ENCODE measurements around the gene SCAND1.
A peak's percentile ranks its signal among the peaks of the same experiment; 100 is the strongest.
"Not testable (repeated sequence)": the region's sequence is repeated elsewhere in the genome, so short reads cannot be mapped to it uniquely, and the experiment has no call there.

Gene SCAND1

GRCh38 chr20:35959291-35959690, 5.0 kb upstream of the SCAND1 start:
- DNase-seq (ENCODE audit: low spot score), result not testable (repeated sequence)

GRCh38 chr20:35956616-35957015, 2.3 kb upstream of the SCAND1 start:
- no peak for DNase-seq (ENCODE audit: low spot score)

DNA sequence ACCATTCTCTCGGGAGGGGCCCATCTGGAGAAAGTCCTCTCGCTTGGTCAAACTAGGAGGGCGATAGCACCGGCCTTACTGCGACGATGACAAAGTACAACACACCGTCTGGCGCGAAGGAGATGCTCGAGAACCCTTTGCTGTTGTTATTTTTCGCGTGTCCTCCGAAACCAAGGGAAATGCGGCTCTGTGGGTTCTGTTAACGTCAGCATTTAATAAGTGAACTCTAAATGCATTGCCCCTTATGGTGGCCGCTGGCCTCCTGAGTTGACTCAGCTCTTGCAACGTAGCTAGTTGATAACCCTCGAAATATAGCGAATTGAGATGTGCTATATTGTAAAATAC, 577 bp upstream of the SCAND1 start:
- peak; percentile 55 for DNase-seq (ENCODE audit: low spot score)

DNA sequence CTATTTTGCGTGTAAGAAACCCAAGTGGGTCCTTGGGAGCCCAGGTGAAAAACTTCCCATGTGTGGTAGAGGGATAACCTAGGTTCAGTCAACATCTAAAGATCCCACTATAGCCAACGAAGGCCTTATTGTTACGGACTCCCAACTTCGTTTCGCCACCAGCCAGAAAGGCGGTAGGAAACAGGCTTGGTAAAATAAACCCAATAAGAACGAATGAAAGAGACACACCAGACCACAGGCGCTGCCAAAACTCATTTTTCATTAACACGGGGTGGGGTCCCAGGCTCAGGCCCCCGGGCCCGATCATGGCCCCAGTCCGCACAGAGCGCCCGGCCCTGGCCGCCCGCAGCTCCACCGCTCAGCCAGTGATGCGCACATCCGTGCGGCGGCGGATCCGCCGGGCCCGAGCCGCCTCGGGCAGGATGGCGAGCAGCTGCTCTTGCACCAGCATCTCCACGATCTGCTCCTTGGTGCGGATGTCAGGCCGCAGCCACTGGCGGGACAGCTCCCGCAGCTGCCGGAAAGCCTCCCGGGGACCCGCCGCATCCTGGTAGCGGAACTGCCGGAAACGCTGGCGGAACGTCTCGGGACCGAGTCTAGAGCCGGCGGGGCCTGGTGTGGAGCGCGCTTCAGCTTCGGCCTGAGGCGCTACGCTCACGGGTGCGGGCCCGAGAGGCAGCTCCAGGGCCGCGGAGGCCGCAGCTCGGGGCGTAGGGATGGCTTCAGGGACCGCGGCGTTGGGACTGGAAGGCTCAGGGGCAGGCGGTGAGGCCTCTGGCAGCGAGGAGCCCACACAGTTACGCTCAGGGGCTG, 709 bp downstream of the SCAND1 start:
- DNase-seq (ENCODE audit: low spot score), result peak; percentile 63

- peak; percentile 38 for DNase-seq (ENCODE audit: low spot score)
Observed at GRCh38 chr20:35952480-35953386, 1.6 kb downstream of the SCAND1 start.

GRCh38 chr20:35952080-35952479, 2.2 kb downstream of the SCAND1 start:
- not testable (repeated sequence) for DNase-seq (ENCODE audit: low spot score)

GRCh38 chr20:35950093-35950492, 4.2 kb downstream of the SCAND1 start:
- no peak for DNase-seq (ENCODE audit: low spot score)

DNA sequence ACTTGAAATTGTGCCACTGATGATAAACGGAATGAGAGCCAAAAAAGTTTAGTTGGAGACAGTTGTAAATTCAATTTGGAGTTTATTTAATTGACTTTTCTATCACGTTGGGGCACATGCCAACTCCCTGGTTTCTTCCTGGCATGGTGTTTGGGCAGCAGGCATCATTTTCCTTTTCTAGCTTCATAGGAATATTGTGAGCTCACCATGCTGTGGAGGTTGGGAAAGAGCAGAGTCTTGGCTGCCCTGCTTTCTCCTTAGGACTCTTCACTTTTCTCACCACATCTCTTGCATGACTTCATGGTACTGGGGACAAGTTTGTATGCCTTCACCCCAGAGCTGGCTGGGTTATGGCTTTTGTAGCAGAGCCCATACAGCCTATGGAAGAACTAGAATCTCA, 6.4 kb downstream of the SCAND1 start:
- no peak for DNase-seq (ENCODE audit: low spot score)

DNA sequence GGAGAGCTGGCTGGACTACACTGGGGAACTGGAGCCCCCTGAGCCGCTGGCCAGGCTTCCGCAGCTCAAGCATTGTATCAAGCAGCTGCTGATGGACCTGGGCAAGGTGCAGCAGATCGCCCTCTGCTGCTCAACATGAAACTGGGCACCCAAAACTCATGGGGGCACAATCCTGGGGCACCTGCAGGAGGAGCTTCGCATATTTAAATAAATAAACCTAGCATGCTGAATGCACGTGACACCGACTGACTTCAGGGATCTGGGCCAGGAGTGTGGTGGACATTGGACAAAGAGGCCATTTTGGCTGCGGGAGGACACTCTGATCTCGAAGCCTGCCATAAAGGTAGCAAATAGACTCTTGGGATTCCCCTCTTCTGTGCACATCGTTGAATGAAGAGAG, 6.8 kb downstream of the SCAND1 start:
- peak; percentile 20 for DNase-seq (ENCODE audit: low spot score)

- DNase-seq (ENCODE audit: low spot score), result no peak
Observed at GRCh38 chr20:35942243-35942642, 12.1 kb downstream of the SCAND1 start.

DNA sequence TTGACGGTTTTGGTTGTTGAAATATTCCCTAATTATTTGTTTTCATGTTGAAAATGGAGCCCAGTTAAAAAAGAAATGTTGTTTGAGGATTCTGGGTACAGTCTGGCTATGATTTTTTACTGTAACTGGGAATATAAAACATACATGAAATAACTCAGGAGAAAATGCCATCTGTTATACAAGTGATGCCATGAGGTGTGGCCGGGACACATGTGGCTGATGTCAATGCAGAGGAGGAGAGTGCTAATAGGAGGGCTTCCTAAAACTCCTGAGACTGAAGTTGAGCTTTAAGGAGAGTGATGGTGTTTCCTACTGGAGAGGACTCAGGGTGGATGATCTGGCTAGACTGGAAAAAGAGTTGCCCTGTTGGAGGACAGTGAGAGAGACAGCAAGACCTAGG, 12.7 kb downstream of the SCAND1 start:
- no peak for DNase-seq (ENCODE audit: low spot score)

DNA sequence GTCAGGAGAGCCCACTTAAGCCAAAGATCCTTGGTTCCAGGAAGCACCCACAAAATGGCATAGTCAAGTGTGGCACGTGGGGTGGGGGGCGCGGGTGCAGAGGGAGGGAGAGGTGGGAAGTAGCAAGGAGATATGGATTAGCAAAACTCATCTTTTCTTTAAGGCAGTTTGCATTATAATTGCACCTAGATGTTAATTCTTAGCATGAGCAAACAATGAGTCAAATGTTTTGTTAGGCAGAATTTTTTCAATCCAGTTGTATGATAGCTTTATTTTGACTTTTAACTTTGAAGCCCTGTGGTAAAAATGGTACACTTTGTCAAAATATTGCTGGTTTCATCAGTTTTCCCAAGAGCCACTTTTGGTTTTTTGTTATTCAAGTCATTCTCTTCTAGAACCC, 15.0 kb downstream of the SCAND1 start:
- DNase-seq (ENCODE audit: low spot score), result no peak

DNA sequence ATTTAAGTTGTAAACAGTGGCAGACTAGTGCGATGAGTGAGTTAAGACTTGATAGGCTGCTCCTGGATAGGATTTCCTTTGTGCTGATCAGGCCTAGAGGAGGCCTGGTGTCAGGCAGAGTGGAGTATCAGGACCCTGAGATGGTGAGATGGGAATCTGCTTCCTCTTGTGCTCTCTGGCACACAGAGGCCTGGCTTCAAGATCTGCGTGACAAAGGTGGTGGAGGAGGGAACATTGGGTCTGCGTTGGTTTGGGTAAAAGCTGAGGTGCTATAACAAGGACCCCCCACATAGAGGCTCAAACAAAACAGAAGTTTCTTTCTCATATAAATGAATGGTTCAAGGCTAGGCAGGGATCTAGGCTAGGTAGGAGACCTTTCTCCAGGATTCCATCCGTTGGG, 20.3 kb downstream of the SCAND1 start:
- no peak for DNase-seq (ENCODE audit: low spot score)

GRCh38 chr20:35929301-35929700, 25.0 kb downstream of the SCAND1 start:
- no peak for DNase-seq (ENCODE audit: low spot score)

DNA sequence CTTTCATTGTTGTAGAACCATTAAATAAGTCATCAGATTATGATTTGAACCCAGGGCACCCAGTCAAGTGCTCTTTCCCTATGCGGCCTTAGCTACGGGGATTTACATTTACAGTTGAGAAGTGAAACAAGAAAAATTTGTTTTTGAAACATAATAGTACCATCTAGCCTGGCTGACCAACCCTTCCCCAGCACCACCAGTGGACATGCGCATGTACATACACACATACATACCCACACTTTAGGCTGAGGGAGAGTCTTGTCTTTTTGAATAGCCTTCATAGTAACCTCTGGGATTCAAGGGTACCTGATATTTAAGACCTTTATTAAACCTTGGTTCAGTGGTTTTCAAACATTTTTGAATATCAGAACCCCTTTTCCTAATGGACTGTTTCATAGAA, 33.8 kb downstream of the SCAND1 start:
- DNase-seq (ENCODE audit: low spot score), result no peak

- no peak for DNase-seq (ENCODE audit: low spot score)
Observed at GRCh38 chr20:35918021-35918420, 36.3 kb downstream of the SCAND1 start.

- no peak for DNase-seq (ENCODE audit: low spot score)
Observed at GRCh38 chr20:35917077-35917476, 37.2 kb downstream of the SCAND1 start.

DNA sequence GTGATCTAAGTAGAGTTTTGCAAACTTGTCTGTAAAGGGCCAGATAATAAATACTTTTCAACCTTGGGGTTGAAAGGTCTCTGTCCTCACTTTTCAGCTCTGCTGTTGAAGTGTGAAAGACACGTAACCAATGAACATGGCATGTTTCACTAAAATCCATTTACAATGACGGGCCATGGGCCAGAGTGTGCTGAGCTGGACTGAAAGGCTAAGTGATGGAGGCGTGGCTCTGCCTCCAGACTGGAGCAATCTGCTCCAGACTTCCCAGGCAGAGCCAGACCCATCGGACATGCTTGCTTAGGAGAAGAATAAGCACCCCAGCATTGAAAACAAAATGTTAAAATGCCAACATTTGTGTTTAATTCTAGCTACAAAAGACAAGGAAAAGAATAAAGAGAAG, 41.4 kb downstream of the SCAND1 start:
- no peak for DNase-seq (ENCODE audit: low spot score)

DNA sequence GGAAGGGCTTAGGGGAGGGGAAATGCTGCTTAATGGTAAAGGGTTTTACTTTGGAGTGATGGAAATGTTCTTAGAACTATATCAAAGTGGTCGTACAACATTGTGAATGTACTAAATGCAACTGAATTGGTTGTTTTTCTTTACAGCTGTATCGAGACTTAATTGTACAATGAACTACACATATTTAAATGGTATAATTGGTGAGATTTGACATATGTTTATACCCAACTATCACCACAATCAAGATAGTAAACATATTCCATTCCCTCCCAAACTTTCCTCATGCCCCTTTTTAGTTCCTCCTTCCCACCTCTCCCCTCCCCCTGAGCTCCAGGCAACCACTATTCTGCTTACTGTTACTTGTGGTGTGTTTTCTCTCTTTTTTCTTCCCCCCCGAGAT, 44.0 kb downstream of the SCAND1 start:
- DNase-seq (ENCODE audit: low spot score), result no peak

DNA sequence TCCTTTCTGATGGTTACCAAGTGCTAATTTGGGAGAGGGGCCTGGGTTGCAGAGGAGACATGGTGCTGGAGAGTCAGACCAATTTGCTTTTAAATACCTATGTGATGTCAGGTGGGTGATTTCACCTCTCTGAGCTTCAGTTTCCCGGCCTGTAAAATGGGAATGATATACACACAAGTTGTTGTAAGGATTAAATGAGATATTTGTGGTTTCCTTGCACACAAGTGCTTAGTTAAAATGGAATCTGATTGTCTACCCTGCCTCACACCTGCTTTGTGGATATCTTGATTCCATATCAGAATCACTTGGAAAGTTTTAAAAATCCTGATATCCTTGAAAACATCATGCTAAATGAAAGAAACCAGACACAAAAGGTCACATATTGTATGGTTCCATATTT, 44.5 kb downstream of the SCAND1 start:
- DNase-seq (ENCODE audit: low spot score), result no peak

GRCh38 chr20:35909176-35909575, 45.1 kb downstream of the SCAND1 start:
- no peak for DNase-seq (ENCODE audit: low spot score)

DNA sequence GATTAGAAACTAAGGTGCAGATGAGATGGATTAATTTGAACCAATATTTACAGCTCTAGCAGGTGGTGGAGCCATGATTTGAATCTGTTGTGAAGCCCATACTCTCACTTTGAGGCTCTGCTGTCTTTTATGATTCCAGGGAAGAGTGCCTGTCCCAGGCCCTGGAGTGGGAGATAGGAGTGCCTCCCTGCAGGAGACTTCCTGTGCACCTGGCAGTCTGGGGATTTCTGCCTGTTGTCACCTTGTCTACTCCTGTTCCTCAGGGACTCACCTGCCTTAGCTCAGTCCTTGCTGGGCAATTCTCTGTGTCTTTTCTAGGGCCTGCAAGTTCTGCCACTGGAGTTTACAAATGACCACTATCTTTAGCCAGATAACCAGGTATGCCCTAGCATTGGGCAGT, 46.3 kb downstream of the SCAND1 start:
- no peak for DNase-seq (ENCODE audit: low spot score)

DNA sequence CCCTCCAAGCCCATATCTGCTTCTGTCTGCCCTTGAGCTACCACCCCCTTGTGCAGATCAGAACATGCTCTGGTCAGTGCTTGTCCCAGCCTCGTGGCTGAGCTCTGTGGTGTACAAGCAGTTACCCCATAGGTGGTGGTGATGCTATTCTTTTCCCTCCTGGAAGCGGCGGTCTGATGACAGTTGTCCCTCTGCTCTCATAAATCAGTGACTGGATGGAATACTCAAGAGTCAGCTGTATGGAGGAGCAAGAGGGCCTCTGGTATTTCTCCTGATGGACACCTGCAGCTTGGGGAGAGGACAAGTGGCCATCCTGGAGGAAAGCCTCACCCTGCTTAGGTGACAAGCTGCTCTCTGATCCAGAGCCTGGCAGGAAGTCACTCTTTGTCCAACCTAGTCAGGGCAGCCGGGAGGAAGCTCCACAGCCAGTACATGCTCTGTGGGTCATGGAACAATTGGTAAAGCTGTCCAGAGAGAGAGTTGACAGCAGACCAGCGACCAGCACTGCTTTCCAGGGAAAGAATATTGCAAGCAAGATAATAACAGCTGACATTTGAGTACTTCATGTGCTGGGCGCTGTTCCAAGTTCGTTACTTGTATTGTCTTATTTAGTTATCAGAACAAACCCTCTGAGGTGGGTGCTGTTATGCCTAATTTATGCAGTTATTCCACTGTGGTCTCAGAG, 47.1 kb downstream of the SCAND1 start:
- no peak for DNase-seq (ENCODE audit: low spot score)

Measured in AG08396 (cell line).